ENCODE data around the gene LRRC74A.

The LRRC74A gene

DNA sequence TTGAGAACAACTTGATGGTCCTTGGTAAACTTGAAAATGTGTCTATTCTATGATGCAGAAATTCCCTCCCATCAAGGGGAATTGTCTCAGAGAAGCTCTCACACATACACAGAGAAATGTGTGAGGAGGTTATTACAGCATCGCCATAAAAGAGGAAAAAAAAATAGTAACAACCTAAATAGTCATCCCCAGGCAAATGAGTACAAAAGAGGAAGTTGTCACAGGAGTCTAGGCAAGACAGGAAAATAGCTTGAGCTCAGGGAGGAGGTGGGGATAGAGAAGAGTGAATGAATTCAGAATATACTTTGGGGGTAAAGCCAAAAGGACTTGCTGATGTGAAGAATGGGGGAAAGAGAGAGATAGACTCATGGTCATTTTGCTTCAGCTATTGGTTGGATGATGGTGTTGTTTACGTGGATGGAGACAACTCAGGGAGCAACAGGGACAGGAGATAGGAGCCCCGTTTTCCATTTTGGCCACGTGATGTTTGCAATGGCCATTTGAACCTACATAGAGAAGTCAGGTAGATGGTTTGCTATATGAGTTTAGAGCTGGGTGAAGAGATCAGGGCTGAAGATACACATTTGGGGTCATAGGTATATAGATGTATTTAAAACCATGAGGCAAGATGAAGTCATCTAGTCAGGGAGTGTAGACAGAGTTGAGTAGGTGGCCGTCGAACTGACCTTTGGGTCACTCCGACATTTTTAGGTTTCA, 20.3 kb downstream of the LRRC74A start:
- DNase-seq (ENCODE audit: low read depth in 2 of 2) = no peak

DNA sequence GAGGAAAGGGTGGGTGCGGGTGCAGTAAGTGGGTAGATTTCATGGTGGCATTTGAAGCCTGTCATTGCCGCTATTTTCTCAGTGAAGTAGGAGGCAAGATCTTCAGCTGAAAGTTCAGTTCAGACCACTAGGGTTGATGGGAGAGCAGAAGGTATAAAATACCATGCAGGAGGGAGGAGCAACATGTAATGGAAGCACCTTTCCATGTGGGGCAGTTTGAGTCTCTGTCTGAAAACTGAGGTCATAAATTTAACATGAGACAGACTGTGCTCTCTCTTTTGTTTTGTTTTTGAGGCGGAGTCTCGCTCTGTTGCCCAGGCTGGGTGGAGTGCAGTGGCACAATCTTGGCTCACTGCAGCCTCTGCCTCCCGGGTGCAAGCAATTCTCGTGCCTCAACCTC, 22.7 kb downstream of the LRRC74A start:
- DNase-seq (ENCODE audit: low read depth in 2 of 2) = no peak

DNA sequence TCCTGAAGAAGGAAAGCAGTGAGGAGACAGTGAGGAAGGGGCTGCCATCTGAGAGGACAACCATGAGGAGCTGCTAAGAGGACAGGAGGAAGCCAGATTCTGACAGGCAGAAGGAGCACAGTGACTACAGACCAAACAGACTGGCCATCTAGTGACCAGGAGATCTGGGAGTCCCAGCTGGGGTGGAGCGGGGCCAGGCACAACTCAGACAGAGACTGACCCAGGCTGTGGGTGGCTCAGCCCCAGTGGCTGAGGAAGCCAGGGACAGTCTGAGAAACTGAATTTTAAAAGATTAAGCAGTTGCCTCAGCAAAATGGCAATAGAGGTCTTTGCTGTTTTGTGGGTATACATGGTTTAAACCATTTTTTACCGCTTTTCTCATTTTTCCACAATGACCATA, 28.9 kb downstream of the LRRC74A start:
- no peak for DNase-seq (ENCODE audit: low read depth in 2 of 2)

DNA sequence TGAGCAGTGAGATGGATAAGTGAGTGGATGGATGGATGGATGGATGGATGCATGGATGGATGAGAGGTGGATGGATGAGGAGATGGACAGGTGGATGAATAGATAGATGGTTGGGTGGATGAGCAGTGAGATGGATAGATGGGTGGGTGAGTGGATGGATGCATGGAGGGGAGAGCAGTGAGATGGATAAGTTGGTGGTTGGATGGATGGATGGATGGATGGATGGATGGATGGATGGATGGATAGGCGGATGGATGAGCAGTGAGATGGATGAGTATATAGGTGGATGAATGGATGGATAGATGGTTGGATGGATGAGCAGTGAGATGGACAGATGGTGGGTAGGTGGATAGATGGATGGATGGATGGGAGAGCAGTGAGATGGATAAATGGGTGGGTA, 30.6 kb downstream of the LRRC74A start:
- DNase-seq (ENCODE audit: low read depth in 2 of 2) = no peak

DNA sequence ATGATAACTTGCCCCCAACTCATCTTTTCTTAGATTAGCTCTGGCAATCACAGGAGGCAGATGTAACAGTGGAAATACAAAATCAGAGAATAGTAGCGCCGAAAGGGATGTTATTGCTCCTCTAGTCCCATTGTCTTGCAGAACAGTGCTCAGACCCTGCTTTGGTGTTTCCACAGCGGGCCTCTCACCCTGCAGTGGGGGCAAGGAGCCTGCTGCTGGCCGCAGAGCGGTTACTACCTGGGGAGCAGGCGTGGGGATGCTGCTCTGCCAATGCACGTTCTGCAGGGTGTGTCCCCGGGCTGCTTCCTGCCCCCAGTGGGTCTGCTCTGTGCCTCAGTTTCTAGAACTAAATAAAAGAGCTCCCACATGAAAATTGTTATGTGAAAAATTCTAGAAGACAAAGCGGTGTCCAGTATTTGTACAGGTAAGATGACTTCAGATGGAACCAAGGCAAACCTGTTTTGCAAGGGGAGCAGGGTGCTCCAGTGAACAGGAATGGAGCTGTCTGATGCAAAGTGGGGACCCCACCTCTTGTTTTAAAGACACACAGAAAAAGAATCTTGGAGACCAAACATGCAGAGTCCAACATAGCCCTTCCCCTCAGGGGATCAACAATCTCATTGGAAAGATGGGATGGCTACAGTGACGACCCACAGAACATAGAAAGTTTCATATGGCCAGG, 35.5 kb downstream of the LRRC74A start:
- no peak for DNase-seq (ENCODE audit: low read depth in 2 of 2)

DNA sequence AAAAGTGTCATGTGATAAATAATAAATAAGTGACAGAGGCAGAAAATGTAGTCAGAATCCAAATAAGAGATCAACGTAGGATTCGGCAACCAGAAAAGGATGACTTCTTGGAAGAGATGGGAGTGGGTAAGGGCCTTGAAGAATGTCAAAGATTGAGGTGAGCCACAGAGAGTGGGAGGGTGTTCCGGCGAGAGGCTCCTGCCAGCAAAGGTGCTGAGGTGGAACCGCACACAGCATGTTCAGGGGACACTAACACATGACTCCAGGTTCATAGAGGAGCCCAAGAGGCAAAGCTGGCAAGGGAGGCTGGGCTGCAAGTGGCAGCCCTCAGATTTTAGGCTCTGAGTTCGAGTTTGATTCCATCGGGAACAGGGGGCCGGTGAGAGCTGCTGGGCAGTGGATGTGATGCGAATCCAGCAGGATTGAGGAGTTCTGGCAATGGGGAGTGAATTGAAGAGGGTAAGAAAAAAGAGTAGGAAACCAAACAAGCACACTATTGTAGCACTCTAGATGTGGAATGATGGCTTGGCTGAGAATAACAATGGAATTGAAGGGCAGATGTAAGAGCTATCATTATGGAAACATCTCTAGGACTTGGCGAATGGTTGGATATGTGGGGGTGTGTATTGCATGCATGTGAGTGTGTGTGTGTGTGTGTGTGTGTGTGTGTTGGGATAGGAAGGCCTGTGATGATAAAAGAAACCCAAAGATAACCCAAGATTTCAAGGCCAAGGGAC, 36.5 kb downstream of the LRRC74A start:
- no peak for DNase-seq (ENCODE audit: low read depth in 2 of 2)

DNA sequence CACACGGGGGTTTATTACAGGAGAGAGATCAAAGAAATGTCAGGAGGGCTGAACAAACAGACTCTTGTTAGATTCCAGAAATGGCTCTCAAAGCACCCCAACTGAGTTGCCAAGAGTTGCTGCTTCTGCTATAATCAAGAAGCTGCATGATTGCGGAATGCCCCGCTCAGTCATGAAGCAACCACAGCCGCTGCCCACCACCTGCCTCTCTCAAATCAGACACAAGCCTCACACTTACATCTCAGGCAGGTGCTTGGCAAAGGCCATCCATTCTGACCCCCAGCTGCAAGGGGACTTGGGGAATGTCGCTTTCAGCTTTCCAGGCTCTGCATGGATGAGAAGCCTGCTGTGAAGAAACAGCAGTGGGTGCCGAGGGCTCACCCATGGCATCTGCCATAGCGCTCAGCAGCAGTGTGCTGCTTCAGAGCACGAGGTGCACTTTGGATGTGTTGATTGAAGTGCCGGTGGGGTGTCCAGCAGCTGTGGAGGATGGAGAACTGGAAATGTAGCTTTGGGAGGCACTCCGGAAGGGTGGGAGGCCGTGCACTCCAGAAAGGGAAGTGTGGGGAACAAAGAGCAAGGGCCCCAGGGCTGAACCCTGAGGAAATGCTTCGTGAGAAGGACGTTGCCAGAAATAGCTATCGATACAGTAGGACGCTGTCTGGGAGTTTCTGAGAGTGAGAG, 37.7 kb downstream of the LRRC74A start:
- no peak for DNase-seq (ENCODE audit: low read depth in 2 of 2)

DNA sequence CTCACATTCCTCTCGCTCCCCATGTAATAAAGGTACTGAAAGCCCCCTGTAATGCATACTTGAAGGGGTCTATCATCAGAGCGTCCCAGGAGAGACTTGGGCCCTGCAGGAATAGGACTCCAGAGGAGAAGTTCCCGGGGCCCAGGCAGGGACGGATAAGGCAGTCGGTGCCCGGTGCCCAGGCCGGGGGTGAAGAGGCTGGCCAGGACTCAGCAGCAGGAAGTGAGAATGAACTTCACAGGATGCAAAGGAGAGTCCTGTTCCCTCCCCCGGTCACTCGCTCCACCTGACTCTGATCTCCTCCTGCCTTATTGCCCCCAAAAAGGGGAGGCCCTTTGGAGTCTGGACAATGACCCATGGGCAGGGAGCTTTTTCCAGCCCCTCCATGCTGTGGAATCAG, 40.2 kb downstream of the LRRC74A start:
- DNase-seq (ENCODE audit: low read depth in 2 of 2) = no peak

DNA sequence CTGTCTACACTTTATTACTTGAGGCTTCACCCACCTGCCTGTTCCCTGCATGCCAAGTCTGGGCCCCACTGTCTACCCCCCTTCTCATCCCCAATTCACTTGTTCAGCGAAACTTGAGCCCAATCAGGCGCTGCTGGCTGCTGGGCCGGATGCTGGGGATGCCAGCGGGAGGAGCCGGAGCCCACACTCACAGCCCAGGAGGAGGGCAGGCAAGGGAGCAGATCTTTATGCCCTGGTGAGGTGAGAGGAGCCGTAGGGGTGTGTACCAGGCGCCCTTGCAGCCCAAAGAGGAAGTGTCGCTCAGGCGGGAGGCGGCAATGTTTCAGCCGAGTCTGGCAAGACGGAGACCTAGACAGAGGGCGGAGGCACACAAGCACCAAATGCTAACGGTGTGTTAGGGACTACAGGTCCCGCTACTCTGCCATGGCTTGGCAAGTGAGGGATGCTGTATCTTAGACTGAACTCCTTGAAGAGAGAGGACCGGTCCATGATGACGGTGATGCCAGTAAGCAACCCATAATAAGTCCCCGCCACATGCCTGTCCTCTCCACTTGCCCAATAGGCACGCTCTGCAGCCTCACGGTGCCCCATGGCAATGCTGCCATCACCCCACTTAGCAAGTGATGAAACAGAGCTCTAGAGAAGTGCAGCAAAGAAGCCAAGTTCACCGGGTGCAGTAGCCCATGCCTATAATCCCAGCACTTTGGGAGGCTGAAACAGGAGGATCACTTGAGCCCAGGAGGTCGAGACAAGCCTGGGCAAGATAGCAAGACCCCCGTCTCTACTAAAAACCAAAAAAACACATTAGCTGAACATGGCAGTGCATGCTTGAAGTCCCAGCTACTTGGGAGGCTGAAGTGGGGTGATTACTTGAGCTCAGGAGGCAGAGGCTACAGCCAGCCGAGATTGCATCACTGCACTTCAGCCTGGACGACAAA, 41.6 kb downstream of the LRRC74A start:
- no peak for DNase-seq (ENCODE audit: low read depth in 2 of 2)

DNA sequence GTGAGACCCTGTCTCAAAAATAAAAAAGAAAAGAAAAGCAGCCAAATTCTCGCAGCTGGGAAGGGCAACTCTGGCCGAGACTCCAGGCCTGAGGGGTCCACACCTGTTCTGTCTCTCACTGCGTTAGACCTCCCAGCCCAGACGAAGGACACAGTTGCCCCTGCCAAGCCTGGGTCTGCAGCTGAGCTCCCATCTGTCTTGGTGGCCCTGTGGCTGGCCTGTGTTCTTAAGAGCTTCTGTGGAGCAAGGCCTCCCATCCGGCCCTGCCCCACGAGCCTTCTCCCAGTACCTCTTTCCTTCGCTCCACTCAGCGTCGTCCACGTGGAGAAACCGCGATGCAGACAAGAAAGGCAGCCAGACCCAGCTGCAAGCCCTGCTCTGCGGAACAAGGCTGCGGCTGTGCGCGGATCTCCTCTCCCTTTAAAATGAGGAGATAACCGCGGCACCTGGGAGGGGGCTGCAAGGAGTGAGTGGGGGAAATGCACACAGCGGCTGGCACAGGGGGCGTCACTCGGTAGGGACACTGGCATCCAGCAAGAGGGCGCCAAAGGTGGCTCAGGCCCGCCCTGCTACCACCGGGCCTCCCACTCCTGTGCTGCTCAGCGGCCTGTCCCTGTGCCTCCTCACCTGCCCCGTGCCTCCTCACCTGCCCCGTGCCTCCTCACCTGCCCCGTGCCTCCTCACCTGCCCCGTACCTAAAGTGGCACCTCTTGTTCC, 42.4 kb downstream of the LRRC74A start:
- DNase-seq (ENCODE audit: low read depth in 2 of 2) = no peak

DNA sequence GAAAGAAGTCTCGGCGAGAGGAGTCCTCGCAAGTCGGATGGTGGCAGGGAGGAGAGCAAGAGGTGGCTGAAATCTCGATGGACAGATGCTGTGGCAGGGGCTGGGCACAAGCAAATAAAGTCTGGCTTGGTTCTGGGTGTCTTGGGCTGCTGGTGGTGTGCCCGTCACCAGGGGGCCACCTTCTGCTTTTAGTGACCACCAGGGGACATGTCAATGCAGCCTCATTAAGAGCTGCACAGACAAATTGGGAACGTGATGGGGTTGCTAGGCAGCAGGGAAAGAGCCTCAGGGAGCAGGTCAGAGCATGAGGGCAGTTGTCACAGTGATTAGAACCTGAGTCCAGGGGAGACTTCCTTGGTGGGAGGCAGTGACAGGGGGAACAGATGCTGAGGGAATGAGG, 44.0 kb downstream of the LRRC74A start:
- no peak for DNase-seq (ENCODE audit: low read depth in 2 of 2)

DNA sequence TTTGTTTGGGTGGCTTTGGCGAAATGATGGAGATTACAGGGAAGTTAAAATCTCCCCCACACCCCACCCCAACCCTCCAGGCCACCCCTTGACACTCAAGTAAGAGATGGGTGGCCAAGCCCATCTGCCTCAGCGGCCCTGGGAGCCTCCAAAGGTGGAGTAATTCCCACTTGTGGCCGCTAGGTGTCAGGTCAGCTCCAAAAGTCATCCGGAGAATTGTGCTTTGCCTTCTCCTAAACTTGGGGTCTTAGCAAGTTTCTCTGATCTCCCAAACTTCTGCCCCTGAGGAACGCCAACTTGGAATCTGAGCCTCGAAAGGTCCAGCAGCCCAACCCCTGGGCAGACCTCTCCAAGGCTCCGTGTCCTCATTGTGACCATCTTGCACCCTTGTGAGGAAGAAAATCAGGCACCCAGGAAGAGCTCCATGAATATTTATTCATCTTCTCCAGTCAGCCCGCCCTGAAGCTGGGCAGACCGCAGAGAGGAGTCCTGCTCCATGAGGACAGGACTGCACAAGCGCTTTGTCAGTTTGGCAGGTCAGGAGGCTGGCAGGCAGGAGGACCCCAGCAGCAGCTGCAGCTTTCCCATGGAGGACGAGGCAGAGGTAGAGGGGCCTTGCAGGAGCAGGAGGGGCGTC, 46.7 kb downstream of the LRRC74A start:
- DNase-seq (ENCODE audit: low read depth in 2 of 2) = peak; percentile 43 to 45

DNA sequence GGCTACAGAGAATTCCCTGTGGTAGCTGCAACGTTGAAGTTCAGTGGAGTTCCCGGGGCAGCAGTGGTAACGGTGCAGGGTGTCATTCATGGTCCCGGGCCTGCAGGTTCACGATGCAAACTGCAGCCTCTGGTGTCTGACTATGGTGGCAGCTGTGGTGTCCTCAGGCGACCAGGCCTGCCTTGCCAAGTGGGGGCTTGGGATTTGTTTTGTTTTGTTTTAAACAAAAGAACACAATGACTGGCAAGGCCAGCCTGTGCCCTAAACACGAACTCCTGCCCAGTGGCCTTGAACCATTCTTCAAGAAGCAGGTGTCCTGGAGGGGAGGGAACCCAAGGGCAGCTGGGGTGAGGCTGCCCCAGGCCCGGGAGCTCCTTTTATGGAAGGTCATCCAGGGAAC, 48.5 kb downstream of the LRRC74A start:
- no peak for DNase-seq (ENCODE audit: low read depth in 2 of 2)

DNA sequence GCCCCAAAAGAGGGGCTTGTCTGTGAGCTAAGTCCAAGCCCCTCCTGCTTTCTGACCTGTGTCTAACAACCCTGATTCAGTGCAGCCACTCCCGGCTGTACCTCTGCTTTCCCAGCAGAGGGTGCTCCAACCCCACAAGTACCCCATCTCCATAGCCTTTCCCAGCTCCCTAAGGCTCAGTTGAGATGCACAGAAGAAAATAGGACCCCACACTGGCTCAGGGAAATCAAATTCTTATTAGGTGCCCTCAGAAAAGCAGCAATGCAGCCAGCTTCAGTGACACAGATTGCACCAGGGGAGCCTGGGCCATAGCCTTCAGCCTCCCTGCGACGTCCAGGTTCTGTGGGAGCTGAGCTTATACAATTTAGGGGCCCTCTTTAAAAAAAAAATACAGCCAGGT, 49.9 kb downstream of the LRRC74A start:
- peak in 1 of 2 donors; percentile 17 for DNase-seq (ENCODE audit: low read depth in 2 of 2)

DNA sequence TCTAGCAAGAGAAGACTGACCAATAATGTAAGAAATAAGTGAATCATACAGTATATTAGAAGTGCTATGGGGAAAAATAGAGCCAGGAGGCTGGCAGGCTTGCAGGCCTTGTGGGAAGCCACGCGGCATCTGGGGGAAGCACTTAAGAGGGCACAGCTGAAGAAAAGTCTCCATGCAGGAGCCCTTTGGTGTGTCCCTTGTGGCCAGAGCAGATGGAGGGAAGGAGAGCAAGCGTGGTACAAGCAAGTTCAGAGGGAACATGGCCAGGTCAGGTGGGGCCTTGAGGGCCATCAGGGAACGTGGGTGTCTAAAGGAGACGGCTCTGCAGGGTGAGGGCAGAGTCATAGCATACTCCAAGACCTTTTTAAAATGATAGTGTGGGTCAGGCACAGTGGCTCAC, 51.7 kb downstream of the LRRC74A start:
- DNase-seq (ENCODE audit: low read depth in 2 of 2) = no peak

DNA sequence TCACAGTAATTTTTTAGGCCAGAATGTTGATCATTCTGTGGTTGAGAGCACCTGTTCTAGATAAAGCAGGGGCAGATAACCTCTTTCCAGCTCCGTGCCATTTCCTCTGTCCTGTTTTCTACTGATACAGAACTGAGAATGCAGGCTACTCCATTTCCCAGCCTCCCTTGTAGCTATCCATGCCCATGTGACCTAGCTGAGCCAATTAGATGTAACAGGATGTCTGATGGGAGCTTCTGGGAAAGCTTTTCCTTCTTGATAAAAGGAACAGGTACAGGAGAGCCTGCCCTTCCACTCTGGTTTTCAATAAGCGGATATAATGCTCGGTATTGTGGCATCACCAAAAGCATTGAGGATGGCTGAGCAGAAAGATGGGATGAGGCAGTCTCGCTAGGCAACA, 54.2 kb downstream of the LRRC74A start:
- DNase-seq (ENCODE audit: low read depth in 2 of 2) = no peak

DNA sequence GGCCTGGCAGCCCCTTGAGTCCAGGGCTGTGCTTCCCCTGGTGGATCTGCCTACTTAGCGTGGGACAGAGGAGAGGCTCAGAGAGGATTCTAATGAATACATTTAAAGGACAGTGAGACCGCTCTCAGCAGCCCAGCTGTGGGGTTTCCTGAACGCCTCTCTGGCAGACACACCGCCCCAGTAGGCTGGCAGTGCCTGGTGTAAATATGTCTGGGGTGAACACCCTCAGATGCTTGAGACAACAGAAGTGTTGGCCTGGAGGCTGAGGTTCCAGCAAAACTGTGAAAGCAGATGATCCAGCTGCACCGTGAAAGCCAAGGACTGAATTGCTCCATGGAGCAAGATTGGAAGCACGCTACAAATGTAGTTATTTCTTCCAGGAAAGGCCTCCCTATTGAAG, 55.1 kb downstream of the LRRC74A start:
- DNase-seq (ENCODE audit: low read depth in 2 of 2) = no peak

DNA sequence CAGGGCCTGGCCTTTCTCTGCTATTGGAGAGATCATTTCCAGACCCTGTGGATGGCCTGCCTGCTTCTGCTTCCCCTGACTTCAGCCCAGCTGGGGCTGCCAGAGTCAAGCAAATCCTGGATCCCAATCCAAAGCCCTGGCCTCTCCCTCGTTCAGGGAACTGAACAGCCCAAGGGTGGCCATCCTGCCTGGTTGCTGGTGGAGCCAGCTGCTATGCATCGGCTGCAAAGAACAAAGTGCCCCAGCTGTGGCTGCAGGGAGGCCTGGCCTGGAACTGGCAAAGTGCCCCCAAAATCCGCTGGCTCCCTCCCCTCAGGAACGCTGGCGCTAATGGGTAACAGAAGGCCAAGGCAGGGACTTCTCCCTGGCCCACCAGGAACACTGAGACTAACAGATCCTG, 56.4 kb downstream of the LRRC74A start:
- DNase-seq (ENCODE audit: low read depth in 2 of 2) = no peak

DNA sequence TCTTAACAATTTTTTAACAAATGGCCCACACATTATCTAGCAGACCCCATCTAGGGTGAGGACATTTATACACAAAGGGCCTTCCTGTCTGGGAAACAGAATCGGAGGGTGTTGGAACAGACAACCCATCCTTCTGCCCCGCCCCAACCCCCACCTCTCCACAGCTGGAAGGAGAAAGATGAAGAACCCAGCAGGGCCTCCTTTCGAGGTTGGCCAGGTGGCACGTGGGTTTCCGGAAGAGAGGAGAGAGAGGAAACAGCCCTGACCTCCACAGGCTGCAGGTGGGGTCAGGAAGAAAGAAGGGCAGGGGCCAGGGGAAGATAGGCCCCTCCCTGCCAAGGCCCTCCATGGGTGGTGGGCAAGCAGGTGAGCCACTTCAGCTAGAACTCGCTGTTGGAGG, 57.2 kb downstream of the LRRC74A start:
- no peak for DNase-seq (ENCODE audit: low read depth in 2 of 2)

DNA sequence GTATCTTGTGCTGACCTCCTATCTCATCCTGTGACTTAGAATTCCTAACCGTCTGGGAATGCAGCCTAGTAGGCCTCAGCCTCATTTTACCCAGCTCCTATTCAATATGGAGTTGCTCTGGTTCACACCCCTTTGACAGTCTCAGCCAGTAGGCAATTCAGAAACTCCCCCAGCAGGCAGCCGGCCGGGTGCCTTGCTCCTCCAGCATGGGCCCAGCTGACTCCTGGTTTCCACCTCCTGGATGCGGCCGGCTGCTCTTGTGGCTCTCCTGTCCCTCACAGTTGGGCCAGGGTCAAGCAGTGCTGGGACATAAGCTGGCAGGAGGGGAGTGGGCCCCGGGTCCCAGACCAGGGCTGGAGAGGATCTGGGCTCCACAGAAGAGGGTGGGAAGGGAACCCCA, 58.2 kb downstream of the LRRC74A start:
- no peak for DNase-seq (ENCODE audit: low read depth in 2 of 2)
